Stimulated activated naive CD8-positive, alpha-beta T cell treated with anti-CD3 and anti-CD28 coated beads, Interleukin-15, Interleukin-2, amounts not matched to agents 100 ng/mL and 50 ng/mL, for 24 hours (primary cell): ENCODE results near the gene ASF1B.
"Not testable (repeated sequence)": the region's sequence is repeated elsewhere in the genome, so short reads cannot be mapped to it uniquely, and the experiment has no call there.

Experiments
- H3K27ac Mint-ChIP-seq: one replicate; pipeline ENCODE4 v1.8.0; 2021; ENCODE audit warnings: mild to moderate bottlenecking, mixed read lengths
- H3K27me3 Mint-ChIP-seq: one replicate; pipeline ENCODE4 v1.8.0; 2021; ENCODE audit warnings: mixed read lengths
- H3K36me3 Mint-ChIP-seq: one replicate; pipeline ENCODE4 v1.8.0; 2021; ENCODE audit warnings: low read depth, mixed read lengths
- H3K4me1 Mint-ChIP-seq: one replicate; pipeline ENCODE4 v1.8.0; 2021; ENCODE audit warnings: low read depth, mixed read lengths
- H3K4me3 Mint-ChIP-seq: one replicate; pipeline ENCODE4 v1.8.0; 2021; ENCODE audit warnings: mild to moderate bottlenecking, mixed read lengths
- H3K9me3 Mint-ChIP-seq: one replicate; pipeline ENCODE4 v1.8.0; 2021; ENCODE audit warnings: mixed read lengths

Gene ASF1B

GRCh38 chr19:14136509-14137281, at the start of gene ASF1B:
TSS of gene ASF1B (minus strand) at chr19:14136589. CDS start at chr19:14136456, 133 bp downstream.
- peaks cover 11% of the 10 kb centered on the region for H3K36me3 Mint-ChIP-seq
- H3K4me1 Mint-ChIP-seq = peaks cover 44% of the 10 kb centered on the region
- peak within 1 kb of the TSS; percentile 97 for H3K4me3 Mint-ChIP-seq
- H3K27me3 Mint-ChIP-seq = no peaks in the 10 kb centered on the region
- peak within 1 kb of the TSS; percentile 96 for H3K27ac Mint-ChIP-seq
- no peaks in the 10 kb centered on the region for H3K9me3 Mint-ChIP-seq

- H3K36me3 Mint-ChIP-seq, H3K9me3 Mint-ChIP-seq, H3K27ac Mint-ChIP-seq, H3K27me3 Mint-ChIP-seq, H3K4me1 Mint-ChIP-seq, H3K4me3 Mint-ChIP-seq: not testable (repeated sequence)
Observed at GRCh38 chr19:14185691-14186090, 49.3 kb upstream of the ASF1B start.

GRCh38 chr19:14185158-14185557, 48.8 kb upstream of the ASF1B start:
- no peaks in the 10 kb centered on the region for H3K27me3 Mint-ChIP-seq
- no peaks in the 10 kb centered on the region for H3K4me1 Mint-ChIP-seq
- no peak overlapping the region for H3K27ac Mint-ChIP-seq
- no peaks in the 10 kb centered on the region for H3K36me3 Mint-ChIP-seq
- no peak overlapping the region for H3K4me3 Mint-ChIP-seq
- no peaks in the 10 kb centered on the region for H3K9me3 Mint-ChIP-seq

- H3K36me3 Mint-ChIP-seq = no peaks in the 10 kb centered on the region
- H3K27ac Mint-ChIP-seq = no peak overlapping the region
- no peaks in the 10 kb centered on the region for H3K4me1 Mint-ChIP-seq
- no peaks in the 10 kb centered on the region for H3K27me3 Mint-ChIP-seq
- H3K4me3 Mint-ChIP-seq = no peak overlapping the region
- no peaks in the 10 kb centered on the region for H3K9me3 Mint-ChIP-seq
Observed at GRCh38 chr19:14183741-14184350, 47.5 kb upstream of the ASF1B start.

DNA sequence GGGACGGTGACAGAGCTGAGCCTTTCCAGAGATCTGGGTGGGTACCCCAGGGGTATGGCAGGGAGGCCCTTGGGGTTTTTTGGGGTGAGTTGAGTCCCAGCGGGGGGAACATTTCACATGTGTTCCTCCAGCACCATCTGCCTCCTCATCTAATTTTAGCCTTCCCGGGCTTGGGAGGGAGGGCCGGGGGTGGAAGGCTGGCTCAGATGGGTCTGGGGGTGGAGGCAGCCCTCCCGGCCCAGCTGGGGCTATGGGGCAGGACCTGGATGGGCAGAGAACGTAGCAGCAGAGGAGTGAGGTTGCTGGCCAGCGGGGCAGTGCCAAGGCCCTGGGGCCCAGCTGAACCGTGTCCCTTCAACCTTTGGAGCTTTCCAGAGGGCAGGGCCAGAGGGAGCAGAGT, 46.1 kb upstream of the ASF1B start:
- Mint-ChIP-seq H3K4me1 (no peaks in the 10 kb centered on the region), H3K27me3 (no peaks in the 10 kb centered on the region), H3K27ac (no peak overlapping the region), H3K9me3 (no peaks in the 10 kb centered on the region), H3K36me3 (no peaks in the 10 kb centered on the region), H3K4me3 (no peak overlapping the region)

DNA sequence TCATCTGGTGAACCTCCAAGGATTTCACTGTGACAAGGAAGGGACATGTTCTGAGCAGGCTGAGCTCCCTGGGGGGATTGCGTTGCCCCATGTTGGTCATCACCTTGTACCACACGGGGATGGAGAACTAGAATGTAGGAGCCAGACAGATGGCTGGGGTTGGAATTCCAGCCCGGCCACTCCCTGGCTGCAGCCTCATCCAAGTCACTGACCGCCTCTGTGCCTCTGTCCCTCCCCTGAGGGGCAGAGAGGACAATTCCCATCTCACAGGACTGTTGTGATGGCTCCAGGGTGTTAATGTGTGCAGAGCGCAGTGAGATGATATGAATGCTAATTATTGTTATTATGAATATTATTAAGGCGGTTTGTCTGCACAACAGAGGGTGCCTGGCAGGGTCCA, 45.5 kb upstream of the ASF1B start:
- Mint-ChIP-seq H3K9me3 (no peaks in the 10 kb centered on the region), H3K36me3 (no peaks in the 10 kb centered on the region), H3K4me1 (no peaks in the 10 kb centered on the region), H3K27me3 (no peaks in the 10 kb centered on the region), H3K4me3 (no peak overlapping the region), H3K27ac (no peak overlapping the region)

- H3K36me3 Mint-ChIP-seq, H3K27ac Mint-ChIP-seq, H3K27me3 Mint-ChIP-seq, H3K9me3 Mint-ChIP-seq, H3K4me3 Mint-ChIP-seq, H3K4me1 Mint-ChIP-seq: not testable (repeated sequence)
Observed at GRCh38 chr19:14181199-14181598, 44.8 kb upstream of the ASF1B start.

- no peak overlapping the region for H3K27ac Mint-ChIP-seq
- H3K27me3 Mint-ChIP-seq = no peaks in the 10 kb centered on the region
- H3K9me3 Mint-ChIP-seq = no peaks in the 10 kb centered on the region
- H3K4me1 Mint-ChIP-seq = peaks cover 5% of the 10 kb centered on the region
- no peak overlapping the region for H3K4me3 Mint-ChIP-seq
- H3K36me3 Mint-ChIP-seq = no peaks in the 10 kb centered on the region
Observed at GRCh38 chr19:14177496-14178074, 41.2 kb upstream of the ASF1B start.

DNA sequence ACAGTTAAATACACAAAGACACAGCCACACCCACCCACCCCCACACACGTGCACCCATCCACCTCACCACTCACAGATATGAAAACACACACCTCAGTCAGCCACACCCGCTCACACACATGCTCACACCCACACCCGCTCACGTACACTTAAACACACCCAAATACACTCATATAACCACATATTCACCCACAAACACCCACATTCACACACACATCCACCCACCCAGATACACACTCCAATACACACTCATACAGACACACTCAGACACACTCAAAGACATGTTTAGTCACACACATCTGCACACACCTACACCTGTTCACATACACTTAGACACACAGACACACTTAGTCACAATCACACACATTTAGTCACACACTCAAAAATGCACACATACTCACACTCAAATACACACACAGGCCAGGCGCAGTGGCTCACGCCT, 39.0 kb upstream of the ASF1B start:
- Mint-ChIP-seq H3K9me3 (no peaks in the 10 kb centered on the region), H3K36me3 (peaks cover 9% of the 10 kb centered on the region), H3K4me3 (no peak overlapping the region), H3K27me3 (no peaks in the 10 kb centered on the region), H3K27ac (no peak overlapping the region), H3K4me1 (peaks cover 5% of the 10 kb centered on the region)

DNA sequence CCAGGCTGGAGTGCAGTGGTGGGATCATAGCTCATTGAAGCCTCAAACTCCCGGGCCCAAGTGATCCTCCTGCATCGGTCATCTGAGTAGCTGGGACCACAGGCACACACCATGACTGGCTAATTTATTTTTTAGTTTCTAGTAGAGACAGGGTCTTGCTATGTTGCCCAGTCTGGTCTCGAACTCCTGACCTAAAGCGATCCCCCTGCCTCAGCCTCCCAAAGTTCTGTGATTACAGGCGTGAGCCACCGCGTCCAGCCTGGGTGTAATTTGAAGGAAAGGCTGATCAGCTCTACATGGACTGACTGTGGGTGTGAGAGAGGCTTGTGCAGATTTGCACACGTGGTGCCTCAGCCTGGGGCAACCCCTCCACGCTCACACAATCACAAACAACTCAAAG, 38.5 kb upstream of the ASF1B start:
- no peak overlapping the region for H3K27ac Mint-ChIP-seq
- peaks cover 9% of the 10 kb centered on the region for H3K36me3 Mint-ChIP-seq
- peaks cover 5% of the 10 kb centered on the region for H3K4me1 Mint-ChIP-seq
- H3K9me3 Mint-ChIP-seq = no peaks in the 10 kb centered on the region
- no peak overlapping the region for H3K4me3 Mint-ChIP-seq
- H3K27me3 Mint-ChIP-seq = no peaks in the 10 kb centered on the region

DNA sequence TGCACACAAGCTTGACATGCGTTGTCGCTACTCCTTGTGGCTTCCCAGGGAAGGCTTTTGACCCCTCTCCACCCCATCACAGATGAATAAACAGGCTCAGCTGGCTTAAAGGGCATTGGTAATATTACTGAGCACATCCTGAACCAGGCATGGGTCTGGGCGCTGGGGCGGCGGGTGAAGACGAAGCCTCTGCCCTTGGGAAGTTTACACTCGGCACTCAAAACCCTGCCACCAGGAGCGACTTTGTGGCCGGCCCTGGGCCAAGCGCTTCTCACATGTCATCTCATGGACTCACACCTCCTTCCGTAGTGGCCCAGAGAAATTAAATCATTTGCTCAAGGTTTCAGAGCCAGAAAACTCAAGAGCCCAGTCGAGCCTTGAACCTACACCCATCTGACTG, 32.6 kb upstream of the ASF1B start:
- Mint-ChIP-seq H3K9me3 (no peaks in the 10 kb centered on the region), H3K27ac (no peak overlapping the region), H3K36me3 (peaks cover 9% of the 10 kb centered on the region), H3K27me3 (no peaks in the 10 kb centered on the region), H3K4me1 (peaks cover 24% of the 10 kb centered on the region), H3K4me3 (no peak overlapping the region)

- H3K4me3 Mint-ChIP-seq = no peak overlapping the region
- H3K27ac Mint-ChIP-seq = no peak overlapping the region
- peaks cover 9% of the 10 kb centered on the region for H3K36me3 Mint-ChIP-seq
- H3K27me3 Mint-ChIP-seq = no peaks in the 10 kb centered on the region
- no peaks in the 10 kb centered on the region for H3K9me3 Mint-ChIP-seq
- peaks cover 24% of the 10 kb centered on the region for H3K4me1 Mint-ChIP-seq
Observed at GRCh38 chr19:14168259-14168972, 32.0 kb upstream of the ASF1B start.

DNA sequence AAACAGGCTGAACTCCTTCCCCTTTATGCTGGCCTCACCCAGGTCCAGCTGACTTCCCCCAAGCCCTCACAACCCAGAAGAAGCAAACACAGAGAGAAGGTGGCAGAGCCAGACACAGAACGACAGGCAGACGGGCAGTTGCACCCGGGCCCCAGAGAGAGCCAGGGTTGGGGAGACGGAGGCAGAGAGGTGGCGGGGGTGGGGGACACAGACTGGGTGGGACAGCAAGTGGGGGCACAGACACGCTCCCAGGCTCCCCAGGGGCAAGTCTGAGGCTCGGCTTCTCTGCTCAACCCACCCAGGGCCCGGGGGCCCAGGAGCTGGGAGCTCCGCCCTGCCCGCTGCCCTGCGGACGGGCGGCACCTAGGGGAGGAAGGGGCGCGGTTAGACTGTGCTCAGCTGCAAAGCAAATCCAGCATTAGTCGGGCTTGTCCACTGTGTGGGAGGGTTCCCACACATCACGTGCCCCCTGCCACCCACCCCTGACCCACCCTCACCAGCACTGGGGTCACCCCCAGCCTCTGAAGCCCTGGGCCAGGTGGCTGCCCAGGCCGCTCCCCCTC, 31.3 kb upstream of the ASF1B start:
- Mint-ChIP-seq H3K27me3 (no peaks in the 10 kb centered on the region), H3K27ac (no peak overlapping the region), H3K36me3 (peaks cover 9% of the 10 kb centered on the region), H3K4me1 (peaks cover 24% of the 10 kb centered on the region), H3K9me3 (no peaks in the 10 kb centered on the region), H3K4me3 (peak overlapping the region; percentile 66)

- Mint-ChIP-seq H3K27ac (peak overlapping the region; percentile 52), H3K4me1 (peaks cover 24% of the 10 kb centered on the region), H3K36me3 (peaks cover 9% of the 10 kb centered on the region), H3K27me3 (no peaks in the 10 kb centered on the region), H3K4me3 (peak overlapping the region; percentile 66), H3K9me3 (no peaks in the 10 kb centered on the region)
Observed at GRCh38 chr19:14166999-14167575, 30.7 kb upstream of the ASF1B start.
